Endothelial cell of umbilical vein (primary cell): ENCODE results near the gene KRTAP24-1. TPM values are rescaled to one million over a fixed set of nuclear protein-coding genes. Genes with fewer than 3 reads are reported as not detected.

Experiments
- BruUV-seq: library from RNA; stranded (reverse); fragments of 400-500 nt; replicated peaks from 2 replicates; lab custom pipeline; 2021; lab: Mats Ljungman, UMichigan
- CTCF ChIA-PET: fragments of 300-600, 350-600 bp; sonication (Branson Sonifier 250); formaldehyde crosslinking; loops from one replicate; lab custom pipeline; 2021; ENCODE audit warnings: antibody characterized with exemption, inconsistent platforms; lab: Charles Lee
- POLR2A ChIA-PET: fragments of 300-600, 350-600 bp; sonication (Branson Sonifier 250); formaldehyde crosslinking; loops from one replicate; lab custom pipeline; 2021; ENCODE audit warnings: antibody characterized with exemption, inconsistent platforms; lab: Charles Lee
- DNase-seq: peaks from one replicate; pipeline ENCODE4 v3.0.0-alpha.2; 2011; ENCODE audit warnings: low read depth, low spot score
- FAIRE-seq: peaks from 2 replicates; lab custom pipeline; 2011; peaks lifted over from hg19 to GRCh38; lab: Jason Lieb, UNC
- H2AFZ ChIP-seq: 2 replicates; pipeline ENCODE4 v1.6.0; 2012; ENCODE audit warnings: low read depth, low read length, control low read depth, inconsistent platforms
- H3K27ac ChIP-seq: 2 replicates; pipeline ENCODE4 v1.5.1; 2011; ENCODE audit warnings: low read depth, mild to moderate bottlenecking, control low read depth, low read length, moderate library complexity; ENCODE audit not compliant: insufficient read depth
- H3K27me3 ChIP-seq, 2 experiments: 2 replicates each; pipeline versions ENCODE4 v1.6.0 to v1.6.1; 2011; ENCODE audit warnings: low read length in 2 of 2, mixed read lengths in 1 of 2; ENCODE audit not compliant: control insufficient read depth in 2 of 2, insufficient read depth in 2 of 2
- H3K36me3 ChIP-seq, 2 experiments: 2 replicates in 1 of 2; 3 replicates in 1 of 2; pipeline ENCODE4 v1.5.1; 2011; ENCODE audit warnings: low read length in 2 of 2, mild to moderate bottlenecking in 1 of 2, moderate library complexity in 1 of 2; ENCODE audit not compliant: control insufficient read depth in 2 of 2, insufficient read depth in 2 of 2; ENCODE audit errors: extremely low read depth in 1 of 2
- H3K4me1 ChIP-seq: 3 replicates; pipeline ENCODE4 v1.5.1; 2011; ENCODE audit warnings: mild to moderate bottlenecking, low read length; ENCODE audit not compliant: control insufficient read depth, insufficient read depth; ENCODE audit errors: extremely low read depth
- H3K4me2 ChIP-seq: 2 replicates; pipeline ENCODE4 v1.6.1; 2011; ENCODE audit warnings: low read length, control low read depth, mixed read lengths; ENCODE audit not compliant: insufficient read depth
- H3K4me3 ChIP-seq, 3 experiments: fragments of 200-600 bp in 1 of 3; sonication (generic), shearing (Covaris generic) in 1 of 3; replicated peaks in 1 of 3; 2 replicates each; pipeline ENCODE4 v1.5.1; 2011 to 2016; ENCODE audit warnings: control low read depth in 3 of 3, low read length in 3 of 3, mild to moderate bottlenecking in 2 of 3, inconsistent platforms in 1 of 3, low read depth in 1 of 3, moderate library complexity in 1 of 3; ENCODE audit not compliant: insufficient read depth in 1 of 3
- H3K79me2 ChIP-seq: 2 replicates; pipeline ENCODE4 v1.6.0; 2012; ENCODE audit warnings: low read length, inconsistent platforms; ENCODE audit not compliant: control insufficient read depth, insufficient read depth
- H3K9ac ChIP-seq: replicated peaks from 2 replicates; pipeline ENCODE3; 2011; ENCODE audit warnings: low read length, control low read depth; ENCODE audit not compliant: insufficient read depth; ENCODE audit errors: extremely low read depth
- H3K9me1 ChIP-seq: replicated peaks from 3 replicates; pipeline ENCODE4 v1.6.0; 2011; ENCODE audit warnings: mild to moderate bottlenecking, low read length; ENCODE audit not compliant: control insufficient read depth, insufficient read depth; ENCODE audit errors: extremely low read depth
- H3K9me3 ChIP-seq: replicated peaks from 2 replicates; pipeline ENCODE4 v1.5.1; 2012; ENCODE audit warnings: low read length, inconsistent platforms; ENCODE audit not compliant: control insufficient read depth, insufficient read depth
- H4K20me1 ChIP-seq: replicated peaks from 2 replicates; pipeline ENCODE3; 2011; ENCODE audit warnings: mild to moderate bottlenecking, low read length; ENCODE audit not compliant: control insufficient read depth, insufficient read depth; ENCODE audit errors: extremely low read depth
- EZH2 ChIP-seq: IDR thresholded peaks from 2 replicates; pipeline ENCODE4 v1.6.1; 2012; ENCODE audit warnings: borderline replicate concordance, low read depth, mild to moderate bottlenecking, moderate library complexity, low read length, inconsistent platforms; ENCODE audit not compliant: severe bottlenecking
- GATA2 ChIP-seq: IDR thresholded peaks from 2 replicates; pipeline ENCODE4 v1.7.0; 2011; ENCODE audit warnings: low read depth, mild to moderate bottlenecking, moderate library complexity, mixed read lengths, low read length; ENCODE audit not compliant: insufficient read length, insufficient read depth
- JUN ChIP-seq: IDR thresholded peaks from 2 replicates; pipeline ENCODE4 v1.6.1; 2011; ENCODE audit warnings: borderline replicate concordance, low read depth; ENCODE audit not compliant: insufficient read length, insufficient read depth
- POLR2A ChIP-seq: IDR thresholded peaks from 2 replicates; pipeline ENCODE4 v1.6.1; 2012; ENCODE audit warnings: low read depth, mild to moderate bottlenecking, control low read depth, low read length
- POLR2AphosphoS5 ChIP-seq: IDR thresholded peaks from 2 replicates; pipeline ENCODE4 v1.6.1; 2012; ENCODE audit warnings: low read depth, mild to moderate bottlenecking, control low read depth, low read length, moderate library complexity; ENCODE audit not compliant: insufficient read depth
- dilution Hi-C: fragments of 300-500 bp; cut with MboI; formaldehyde crosslinking; loops from one replicate; pipeline ENCODE4 v1.15.0; 2019; ENCODE audit warnings: low sequenced_read_pairs; ENCODE audit not compliant: extremely low pct_ligation_motif_present
- intact Hi-C: fragments of 100-400 bp; cut with micrococcal nuclease; formaldehyde crosslinking; loops from one replicate; pipeline ENCODE4 v1.10.0; 2022
- polyA plus RNA-seq, 4 experiments: library from polyadenylated mRNA; depleted of rRNA in 3 of 4; stranded (reverse) in 3 of 4; unstranded in 1 of 4; fragments of >200 nt; gene quantifications; 2 replicates each; pipeline versions ENCODE4 v1.2.1 to v1.2.3, GENCODE V29; 2011 to 2012; ENCODE audit warnings: missing spikeins in 1 of 4
- total RNA-seq: library from RNA; stranded (reverse); gene quantifications from 2 replicates; pipeline ENCODE4 v1.2.3, GENCODE V29; 2021
- TF ChIP-seq, protein P1 (sequence below): IDR thresholded peaks from 2 replicates; pipeline ENCODE4 v1.6.1; 2011; ENCODE audit not compliant: insufficient read depth, insufficient read length
- TF ChIP-seq, protein P2 (sequence below), 2 donors: IDR thresholded peaks; 1 replicate in 1 of 2; 2 replicates in 1 of 2; pipeline ENCODE4 v1.5.1; 2011; ENCODE audit warnings: low read length in 2 of 2, mild to moderate bottlenecking in 2 of 2, moderate library complexity in 2 of 2, control low read depth in 1 of 2, inconsistent platforms in 1 of 2, low read depth in 1 of 2; ENCODE audit not compliant: insufficient read depth in 1 of 2; ENCODE audit errors: extremely low read depth in 1 of 2

Gene KRTAP24-1
- total and polyA plus RNA-seq, 2 donors (not counting 3 experiments of a cell fraction or from before 2014, with no cell fraction given): not detected

DNA sequence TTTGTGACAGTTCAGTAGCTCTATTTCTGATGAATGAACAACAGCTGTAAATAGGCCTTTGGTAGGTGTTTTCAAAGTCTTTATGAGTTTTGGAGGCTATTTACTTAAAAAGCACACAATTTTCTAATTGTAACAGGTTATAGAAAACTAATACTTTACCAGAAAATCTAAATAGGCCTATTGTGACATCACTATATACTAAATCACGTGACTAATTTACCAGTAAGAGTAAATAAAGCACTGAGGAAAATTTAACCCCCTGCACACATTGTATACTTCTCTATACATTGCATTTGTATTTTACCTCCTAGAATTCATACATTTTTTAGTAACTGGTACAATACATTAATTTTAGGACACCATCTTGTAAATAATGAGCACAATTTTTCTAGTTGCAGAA, 22.4 kb upstream of the KRTAP24-1 start:
- no peak for FAIRE-seq
- Histone ChIP-seq H3K27me3 (no peaks in the 10 kb centered on the region), H3K27ac (no peak overlapping the region), H3K4me1 (no peaks in the 10 kb centered on the region), H3K4me2 (no peak overlapping the region), H2AFZ (no peak overlapping the region), H3K79me2 (no peaks in the 10 kb centered on the region), H3K4me3 (no peak overlapping the region), H3K9me1 (no peaks in the 10 kb centered on the region), H3K9me3 (peaks cover 7% of the 10 kb centered on the region), H3K36me3 (no peaks in the 10 kb centered on the region), H3K9ac (no peak overlapping the region), H4K20me1 (no peaks in the 10 kb centered on the region)
- intact Hi-C loops (no loop called here), dilution Hi-C loops (no loop called here)
- BruUV-seq: no TSS peak
- TF ChIP-seq, protein P1, sequence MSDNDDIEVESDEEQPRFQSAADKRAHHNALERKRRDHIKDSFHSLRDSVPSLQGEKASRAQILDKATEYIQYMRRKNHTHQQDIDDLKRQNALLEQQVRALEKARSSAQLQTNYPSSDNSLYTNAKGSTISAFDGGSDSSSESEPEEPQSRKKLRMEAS: no peak
- TF ChIP-seq, protein P2, sequence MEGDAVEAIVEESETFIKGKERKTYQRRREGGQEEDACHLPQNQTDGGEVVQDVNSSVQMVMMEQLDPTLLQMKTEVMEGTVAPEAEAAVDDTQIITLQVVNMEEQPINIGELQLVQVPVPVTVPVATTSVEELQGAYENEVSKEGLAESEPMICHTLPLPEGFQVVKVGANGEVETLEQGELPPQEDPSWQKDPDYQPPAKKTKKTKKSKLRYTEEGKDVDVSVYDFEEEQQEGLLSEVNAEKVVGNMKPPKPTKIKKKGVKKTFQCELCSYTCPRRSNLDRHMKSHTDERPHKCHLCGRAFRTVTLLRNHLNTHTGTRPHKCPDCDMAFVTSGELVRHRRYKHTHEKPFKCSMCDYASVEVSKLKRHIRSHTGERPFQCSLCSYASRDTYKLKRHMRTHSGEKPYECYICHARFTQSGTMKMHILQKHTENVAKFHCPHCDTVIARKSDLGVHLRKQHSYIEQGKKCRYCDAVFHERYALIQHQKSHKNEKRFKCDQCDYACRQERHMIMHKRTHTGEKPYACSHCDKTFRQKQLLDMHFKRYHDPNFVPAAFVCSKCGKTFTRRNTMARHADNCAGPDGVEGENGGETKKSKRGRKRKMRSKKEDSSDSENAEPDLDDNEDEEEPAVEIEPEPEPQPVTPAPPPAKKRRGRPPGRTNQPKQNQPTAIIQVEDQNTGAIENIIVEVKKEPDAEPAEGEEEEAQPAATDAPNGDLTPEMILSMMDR (IDR thresholded peaks at IDR 0.05; ENCODE audit: extremely low read depth in 1 of 2, insufficient read depth in 1 of 2, low read depth in 1 of 2, low read length in 2 of 2): no peak
- no peak for TF ChIP-seq POLR2A
- ChIA-PET CTCF (no interaction called here), POLR2A (no interaction called here)
- no peak for DNase-seq

DNA sequence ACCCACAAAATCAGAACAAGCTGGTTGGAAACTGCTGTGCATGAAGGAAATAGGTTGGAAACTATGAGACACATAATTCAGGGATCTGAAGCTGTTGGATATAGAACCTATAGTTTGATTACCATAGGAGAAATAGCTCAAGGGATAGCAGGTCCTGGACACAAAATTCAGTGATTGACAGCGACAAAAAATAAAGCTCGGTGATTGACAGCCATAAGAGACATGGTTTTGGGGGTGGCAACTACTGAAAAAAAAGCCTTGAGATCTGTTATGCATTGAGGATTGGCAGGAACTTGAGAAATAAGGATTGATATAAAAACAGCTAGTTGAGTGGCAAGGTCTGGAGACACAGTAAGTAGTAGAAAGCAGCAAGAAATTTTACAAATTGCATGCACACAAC, 6.5 kb upstream of the KRTAP24-1 start, which contains the start of gene KRTAP25-1:
Gene KRTAP25-1 (minus strand): TSS at position 300 of the 400 bp plus-strand sequence. CDS start 24 bp downstream, at position 276.
- no peak for TF ChIP-seq POLR2A
- TF ChIP-seq JUN: no peak
- TF ChIP-seq GATA2: no peak
- TF ChIP-seq, protein P2 (IDR thresholded peaks at IDR 0.05; ENCODE audit: extremely low read depth in 1 of 2, insufficient read depth in 1 of 2, low read depth in 1 of 2, low read length in 2 of 2): no peak
- TF ChIP-seq, protein P1: no peak
- no peak for TF ChIP-seq EZH2
- no peak for TF ChIP-seq POLR2AphosphoS5
- Histone ChIP-seq H3K27me3 (no peaks in the 10 kb centered on the region), H3K9ac (no peak within 1 kb of the TSS), H3K36me3 (no peaks in the 10 kb centered on the region), H4K20me1 (no peaks in the 10 kb centered on the region), H3K4me2 (no peak within 1 kb of the TSS), H3K27ac (no peak within 1 kb of the TSS), H3K9me3 (no peaks in the 10 kb centered on the region), H3K4me1 (no peaks in the 10 kb centered on the region), H3K79me2 (no peaks in the 10 kb centered on the region), H3K9me1 (no peaks in the 10 kb centered on the region), H2AFZ (no peak within 1 kb of the TSS), H3K4me3 (no peak within 1 kb of the TSS)
- dilution Hi-C loops (no loop called here), intact Hi-C loops (no loop called here)
- no peak for FAIRE-seq
- no peak for DNase-seq
- ChIA-PET POLR2A (no interaction called here), CTCF (no interaction called here)
- BruUV-seq: no TSS peak
